Myocyte (in vitro differentiated cells): ENCODE results near the gene SSU72. TPM values are rescaled to one million over a fixed set of nuclear protein-coding genes. Genes with fewer than 3 reads are reported as not detected.
"Not testable (repeated sequence)": the region's sequence is repeated elsewhere in the genome, so short reads cannot be mapped to it uniquely, and the experiment has no call there.

Source experiments
- DNase-seq: peaks from one replicate; pipeline ENCODE4 v3.0.0-alpha.2; 2012; ENCODE audit warnings: low read depth
- total RNA-seq: library from RNA; depleted of rRNA; stranded (reverse); fragments of >200 nt; gene quantifications from 2 replicates; pipeline ENCODE4 v1.2.3, GENCODE V29; 2014

Gene SSU72
- total RNA-seq, 1 donor from 2014 or later: 97.7 TPM

DNA sequence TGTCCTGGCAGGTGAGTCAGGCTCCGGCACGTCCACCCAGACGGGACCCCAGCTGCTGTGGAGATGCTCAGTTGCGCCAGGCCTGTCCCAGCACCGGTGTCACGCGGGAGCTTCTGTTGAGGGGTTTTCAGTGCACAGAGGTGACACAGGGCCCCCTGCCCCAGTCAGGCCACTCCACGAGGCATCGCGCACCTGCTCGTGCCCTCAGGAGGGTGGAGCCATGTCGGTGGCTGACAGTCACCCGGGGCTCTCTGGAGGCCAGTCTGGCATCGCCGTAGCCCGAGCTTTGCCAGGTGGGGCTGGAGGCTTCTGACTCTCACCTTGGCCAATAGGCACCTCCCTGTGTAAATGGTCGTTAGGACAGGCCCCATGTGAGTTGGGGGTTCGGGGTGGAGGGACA, 45.3 kb downstream of the SSU72 start:
- DNase-seq: no peak

DNA sequence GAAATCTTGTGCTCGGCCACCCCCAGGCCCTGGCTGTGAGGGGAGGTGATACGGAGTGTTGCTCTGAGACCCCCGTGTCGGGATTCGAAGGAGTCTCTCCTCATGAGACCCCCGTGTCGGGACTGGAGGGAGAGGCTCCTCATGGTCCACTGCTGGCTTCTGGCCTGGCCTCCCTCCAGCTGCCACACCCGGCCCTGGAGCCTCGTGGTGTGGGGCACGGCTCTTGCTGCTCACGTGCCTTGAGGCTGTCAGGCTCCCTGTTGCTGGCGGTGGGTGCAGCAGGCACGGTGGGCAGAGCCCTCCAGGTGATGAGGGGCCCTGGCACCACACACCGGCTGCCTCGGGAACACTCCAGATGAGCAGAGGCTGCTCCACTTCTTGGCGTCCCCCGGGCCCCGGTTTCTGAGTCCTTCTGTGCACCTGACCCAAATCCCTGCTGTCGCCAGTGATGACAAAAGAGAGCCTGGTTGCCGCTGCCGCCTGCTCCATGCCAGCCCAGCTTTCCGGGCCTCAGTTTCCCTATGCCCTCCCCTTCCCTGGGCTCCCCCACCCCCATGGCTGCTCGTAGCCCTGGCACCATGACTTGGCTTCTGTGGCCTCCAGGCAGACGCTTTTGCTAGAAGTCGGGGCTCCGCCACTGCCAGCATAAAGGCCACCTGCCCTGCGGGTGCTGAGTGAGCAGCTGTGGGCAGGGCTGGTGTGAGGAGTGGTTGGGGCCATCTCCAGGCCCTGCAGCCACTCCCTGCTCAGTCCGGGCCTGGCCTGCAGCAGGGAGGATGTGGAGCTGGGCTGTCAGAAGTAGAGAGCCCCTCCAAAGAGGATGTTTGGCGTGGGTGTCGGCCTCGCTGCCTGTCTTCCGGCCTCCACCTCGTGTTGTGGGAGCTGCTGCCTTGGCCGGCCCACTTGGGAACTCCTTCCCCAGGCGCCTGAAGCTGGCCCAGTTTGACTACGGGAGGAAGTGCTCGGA, 46.1 kb downstream of the SSU72 start:
- peak; percentile 23 for DNase-seq

DNA sequence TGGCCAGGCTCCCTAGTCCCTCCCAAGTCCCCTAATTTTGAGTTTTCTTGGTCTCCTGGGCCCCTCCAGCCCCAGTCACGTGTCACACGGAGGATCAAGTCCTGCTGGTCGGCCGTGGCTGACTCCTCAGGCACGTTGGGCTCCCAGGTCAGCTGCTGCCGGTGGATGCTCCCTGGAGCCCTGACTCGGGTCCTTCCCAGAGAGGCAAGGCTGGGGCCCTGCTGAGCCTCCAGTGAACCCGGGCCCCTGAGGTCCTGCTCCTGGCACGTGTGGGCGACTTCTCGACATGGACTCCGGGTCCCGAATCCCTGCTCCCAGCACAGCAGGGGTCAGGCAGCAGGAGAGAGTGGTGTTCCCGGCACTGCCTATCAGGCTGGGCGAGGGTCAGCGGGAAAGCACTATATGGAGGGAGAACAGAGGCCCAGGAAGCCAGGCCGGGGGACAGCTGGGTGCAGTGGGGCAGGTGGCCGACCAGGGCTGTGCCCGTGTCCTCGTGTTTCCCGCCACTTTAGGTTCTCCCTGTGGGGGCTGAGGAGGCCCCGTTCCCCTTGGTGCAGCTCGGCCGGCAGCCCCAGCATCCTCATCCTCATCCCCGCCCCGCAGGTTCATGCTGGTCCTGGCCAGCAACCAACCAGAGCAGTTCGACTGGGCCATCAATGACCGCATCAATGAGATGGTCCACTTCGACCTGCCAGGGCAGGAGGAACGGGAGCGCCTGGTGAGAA, 47.4 kb downstream of the SSU72 start:
- no peak for DNase-seq

DNA sequence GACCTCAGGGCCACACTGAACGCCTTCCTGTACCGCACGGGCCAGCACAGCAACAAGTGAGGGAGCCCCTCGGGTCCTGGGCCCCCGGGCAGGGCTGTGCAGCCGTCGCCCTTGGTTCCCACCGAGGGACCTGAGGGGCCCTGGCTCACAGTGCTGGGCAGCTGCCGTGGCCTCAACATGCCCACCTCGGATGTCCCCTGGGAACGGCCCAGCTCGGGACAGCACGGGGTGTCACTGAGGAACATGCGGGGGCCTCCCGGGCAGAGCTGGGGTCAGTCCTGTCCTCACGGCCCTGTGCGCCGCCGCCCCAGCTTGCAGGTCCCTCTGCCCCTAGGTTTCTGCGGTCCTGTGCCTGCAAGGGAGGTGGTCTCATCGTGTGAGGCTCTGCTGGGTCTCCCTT, 48.2 kb downstream of the SSU72 start:
- not testable (repeated sequence) for DNase-seq

DNA sequence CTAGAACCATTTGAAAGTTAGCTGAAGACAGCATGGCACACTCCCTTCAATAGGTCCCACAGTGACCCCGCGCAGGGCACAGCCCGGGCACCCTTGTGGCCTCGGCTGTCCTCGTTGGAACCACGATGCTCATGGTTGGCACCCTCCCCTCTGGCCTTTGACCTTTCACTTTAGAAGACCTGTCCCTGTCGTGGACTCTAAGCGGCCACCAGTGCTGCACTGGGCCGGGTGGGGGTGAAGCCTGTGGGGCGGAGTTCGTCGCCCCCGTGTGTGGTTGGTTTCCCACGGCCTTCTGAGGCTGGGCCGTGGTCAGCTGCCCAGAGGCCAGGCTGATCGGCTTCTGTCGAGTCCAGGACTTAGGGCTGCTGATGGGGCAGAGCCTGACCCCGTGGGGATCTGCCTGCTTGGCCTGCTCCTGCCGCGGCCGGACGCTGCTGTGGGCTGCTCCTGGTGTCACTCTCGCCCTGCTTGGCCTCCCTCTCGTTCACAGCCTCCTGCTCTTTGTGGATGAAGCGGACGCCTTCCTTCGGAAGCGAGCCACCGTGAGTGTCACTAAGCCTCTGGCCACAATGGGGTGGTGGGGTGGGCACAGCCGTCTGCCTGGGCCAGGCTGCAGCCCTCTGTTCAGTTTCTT, 49.8 kb downstream of the SSU72 start:
- not testable (repeated sequence) for DNase-seq

DNA sequence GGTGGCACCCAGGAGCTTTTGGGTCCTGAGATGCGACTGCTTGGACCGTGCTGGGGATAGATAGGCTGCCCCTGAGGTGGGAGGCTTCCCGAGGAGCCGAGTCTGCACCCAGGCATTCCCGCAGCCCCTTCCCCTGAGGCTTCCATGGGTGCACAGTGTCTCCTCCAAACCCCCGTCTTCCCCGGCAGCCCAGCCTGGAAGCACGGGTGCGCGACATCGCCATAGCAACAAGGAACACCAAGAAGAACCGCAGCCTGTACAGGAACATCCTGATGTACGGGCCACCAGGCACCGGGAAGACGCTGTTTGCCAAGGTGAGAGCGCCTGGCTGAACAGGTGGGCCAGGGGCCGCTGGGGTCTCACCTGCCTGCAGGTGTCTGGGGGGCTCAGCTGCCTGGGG, 51.0 kb downstream of the SSU72 start:
- DNase-seq: not testable (repeated sequence)

DNA sequence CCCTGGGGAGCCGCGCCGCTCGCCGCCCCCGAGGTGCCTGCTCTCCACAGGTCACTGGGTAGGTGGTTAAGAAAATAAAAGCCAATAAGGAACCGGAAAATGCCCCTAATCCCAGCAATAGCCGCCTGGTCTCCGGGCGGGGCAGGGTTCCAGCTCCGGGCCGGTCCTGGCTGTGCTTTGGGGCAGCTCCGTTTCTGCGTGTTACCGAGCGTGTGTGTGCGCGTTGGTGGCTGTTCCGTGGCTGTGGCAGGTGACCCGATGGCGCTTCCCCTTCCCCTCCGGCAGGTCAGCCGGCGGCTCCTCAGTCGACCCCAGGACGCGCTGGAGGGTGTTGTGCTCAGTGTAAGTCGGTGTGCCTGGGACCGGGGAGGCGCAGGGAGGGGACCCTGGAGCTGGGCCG, 51.4 kb downstream of the SSU72 start:
- not testable (repeated sequence) for DNase-seq

DNA sequence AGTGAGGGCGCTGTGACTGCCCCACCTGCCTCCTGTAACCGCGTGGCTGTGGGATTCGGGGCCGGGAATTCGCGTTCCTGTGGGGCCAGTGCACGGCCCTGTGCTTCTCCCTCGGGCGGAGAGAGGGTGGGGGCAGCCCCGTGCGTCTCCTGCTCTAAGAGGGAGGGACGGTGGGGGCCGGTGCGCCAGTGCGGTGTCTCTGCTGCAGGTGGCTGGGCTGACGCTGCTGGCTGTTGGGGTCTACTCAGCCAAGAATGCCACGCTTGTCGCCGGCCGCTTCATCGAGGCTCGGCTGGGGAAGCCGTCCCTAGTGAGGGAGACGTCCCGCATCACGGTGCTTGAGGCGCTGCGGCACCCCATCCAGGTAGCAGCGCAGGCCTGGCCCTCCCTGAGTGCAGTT, 52.1 kb downstream of the SSU72 start:
- not testable (repeated sequence) for DNase-seq

DNA sequence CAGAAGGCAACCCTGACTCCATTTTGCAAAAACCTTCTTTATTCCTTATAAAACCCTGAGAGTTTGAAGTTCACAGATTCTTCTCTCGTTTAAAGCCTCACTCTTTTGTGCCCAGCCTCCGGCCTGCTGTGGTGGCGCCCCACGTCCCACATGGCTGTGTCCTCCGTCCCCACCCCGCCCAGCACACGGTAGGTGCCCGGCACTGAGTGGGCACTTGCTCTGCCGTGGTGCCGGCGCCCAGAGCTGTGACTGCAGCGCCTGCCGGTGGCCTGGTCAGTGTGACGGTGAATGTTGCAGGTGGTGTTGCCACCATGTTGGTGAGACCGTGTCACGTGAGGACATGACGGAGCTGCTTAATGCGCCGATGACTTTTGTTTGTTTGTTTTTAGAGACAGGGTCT, 53.3 kb downstream of the SSU72 start:
- no peak for DNase-seq

DNA sequence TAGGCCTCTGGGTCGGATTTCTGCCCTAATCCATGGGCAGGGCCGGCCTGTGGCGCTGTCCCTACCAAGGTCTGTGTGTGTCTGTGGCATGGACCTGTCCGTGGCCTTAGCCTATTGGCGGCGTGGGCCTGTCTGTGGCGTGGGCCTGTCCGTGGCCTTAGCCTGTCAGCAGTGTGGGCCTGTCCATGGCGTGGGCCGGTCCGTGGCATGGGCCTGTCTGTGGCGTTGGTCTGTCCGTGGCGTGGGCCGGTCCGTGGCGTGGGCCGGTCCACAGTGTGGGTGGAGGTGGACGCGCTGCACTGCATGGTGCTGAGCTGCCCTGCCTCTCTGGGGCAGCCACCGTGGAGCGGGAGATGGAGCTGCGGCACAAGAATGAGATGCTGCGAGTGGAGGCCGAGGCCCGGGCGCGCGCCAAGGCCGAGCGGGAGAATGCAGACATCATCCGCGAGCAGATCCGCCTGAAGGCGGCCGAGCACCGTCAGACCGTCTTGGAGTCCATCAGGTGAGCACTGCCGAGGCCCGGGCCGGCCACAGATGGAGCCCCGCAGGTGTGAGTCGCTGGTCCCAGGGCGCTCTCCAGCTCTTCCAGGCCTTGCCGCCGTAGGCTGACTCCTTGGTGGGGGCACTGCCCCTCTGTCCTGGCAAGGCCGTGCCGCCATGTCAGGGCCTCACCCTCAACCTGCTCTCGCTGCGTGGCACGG, 54.7 kb downstream of the SSU72 start:
- DNase-seq: not testable (repeated sequence)

DNA sequence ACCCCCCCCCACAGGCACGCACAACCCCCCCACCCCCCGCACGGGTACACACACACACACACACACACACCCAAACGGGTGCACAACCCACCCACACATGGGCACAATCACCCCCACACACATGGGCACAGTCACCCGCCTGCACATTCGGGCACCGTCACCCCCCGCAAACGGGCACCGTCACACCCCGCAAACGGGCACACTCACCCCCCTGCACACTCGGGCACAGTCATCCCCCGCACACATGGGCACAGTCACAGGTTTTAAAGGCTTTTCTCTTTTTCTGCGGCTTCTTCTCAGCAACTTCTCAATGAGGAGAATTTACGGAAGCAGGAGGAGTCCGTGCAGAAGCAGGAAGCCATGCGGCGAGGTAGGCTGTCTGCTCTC, 56.0 kb downstream of the SSU72 start:
- DNase-seq: not testable (repeated sequence)

DNA sequence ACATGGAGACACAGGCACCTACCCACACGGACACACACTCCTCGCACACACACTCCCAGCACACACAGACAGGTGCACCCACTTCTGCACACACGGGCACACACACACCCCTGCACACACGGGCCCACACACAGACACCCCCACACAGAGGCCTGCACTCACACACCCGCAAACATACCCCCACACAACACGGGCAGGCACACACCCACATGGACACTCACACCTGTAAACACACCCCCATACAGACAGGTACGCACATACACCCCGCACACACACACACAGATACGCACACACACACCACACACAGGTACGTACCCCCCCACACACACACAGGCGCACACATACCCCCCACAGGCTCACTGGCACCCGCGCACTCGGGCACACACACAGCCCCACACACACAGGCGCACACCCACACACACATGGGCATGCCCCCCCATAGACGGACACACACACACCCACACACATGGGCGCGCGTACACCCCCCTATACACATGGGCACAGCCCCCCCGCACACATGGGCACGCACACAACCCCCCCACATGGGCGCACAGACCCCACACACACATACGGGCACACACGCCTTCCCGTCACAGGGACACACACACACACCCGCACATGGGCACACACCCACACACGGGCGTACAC, 56.6 kb downstream of the SSU72 start:
- no peak for DNase-seq

DNA sequence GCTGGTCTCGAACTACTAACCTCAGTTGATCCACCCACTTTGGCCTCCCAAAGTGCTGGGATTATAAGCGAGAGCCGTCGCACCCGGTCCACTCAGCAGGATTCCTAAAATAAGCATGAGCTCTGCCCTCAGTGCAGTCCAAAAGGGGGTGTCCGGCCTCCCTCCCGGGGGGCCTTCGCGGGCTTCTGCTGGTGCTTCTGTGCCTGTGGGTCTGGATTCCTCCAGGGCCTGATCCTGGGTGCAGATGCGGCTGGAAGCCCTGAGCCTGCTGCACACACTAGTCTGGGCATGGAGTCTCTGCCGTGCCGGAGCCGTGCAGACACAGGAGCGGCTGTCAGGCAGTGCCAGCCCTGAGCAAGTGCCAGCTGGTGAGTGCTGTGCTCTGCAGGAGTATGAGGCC, 57.7 kb downstream of the SSU72 start:
- DNase-seq: not testable (repeated sequence)

DNA sequence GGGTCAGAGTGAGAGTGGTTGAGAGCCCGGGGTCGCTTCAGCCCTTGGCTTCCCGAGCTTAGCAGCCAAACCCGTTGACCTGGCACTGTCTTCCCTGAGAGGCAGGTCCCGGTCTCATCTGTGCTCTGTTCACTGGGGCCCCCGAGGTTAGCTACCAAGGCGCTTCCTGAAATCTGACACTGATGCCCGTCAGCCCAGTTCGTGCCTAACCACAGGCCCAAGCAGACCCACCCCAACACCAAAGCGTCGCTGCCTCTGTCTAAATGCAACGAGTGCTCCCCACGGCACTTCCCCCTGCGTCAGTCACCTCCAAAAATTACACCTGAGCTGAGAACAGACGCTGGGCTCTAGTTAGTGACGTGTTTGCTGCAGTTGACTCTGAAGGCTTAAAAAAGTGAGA, 60.3 kb downstream of the SSU72 start:
- not testable (repeated sequence) for DNase-seq

DNA sequence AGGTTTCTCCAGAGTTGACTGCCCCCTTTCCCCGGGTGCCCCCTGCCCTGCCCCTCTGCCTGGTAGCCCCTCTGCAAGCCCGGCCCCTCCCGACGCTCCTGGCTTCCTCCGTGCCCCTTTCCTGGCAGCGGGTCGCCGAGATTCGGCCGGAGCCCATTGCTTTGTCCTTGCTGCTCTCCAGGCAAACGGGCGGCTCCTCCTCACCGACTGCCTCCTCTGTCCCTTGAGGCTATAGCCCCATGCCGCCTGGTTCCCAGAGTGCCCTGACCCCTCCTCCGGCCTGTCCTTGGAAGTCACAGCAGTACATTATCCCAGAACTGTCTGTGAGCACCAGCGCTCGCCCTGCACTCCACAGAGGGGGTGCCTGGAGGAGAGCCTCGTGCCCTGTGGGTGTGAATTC, 61.0 kb downstream of the SSU72 start:
- DNase-seq: not testable (repeated sequence)

DNA sequence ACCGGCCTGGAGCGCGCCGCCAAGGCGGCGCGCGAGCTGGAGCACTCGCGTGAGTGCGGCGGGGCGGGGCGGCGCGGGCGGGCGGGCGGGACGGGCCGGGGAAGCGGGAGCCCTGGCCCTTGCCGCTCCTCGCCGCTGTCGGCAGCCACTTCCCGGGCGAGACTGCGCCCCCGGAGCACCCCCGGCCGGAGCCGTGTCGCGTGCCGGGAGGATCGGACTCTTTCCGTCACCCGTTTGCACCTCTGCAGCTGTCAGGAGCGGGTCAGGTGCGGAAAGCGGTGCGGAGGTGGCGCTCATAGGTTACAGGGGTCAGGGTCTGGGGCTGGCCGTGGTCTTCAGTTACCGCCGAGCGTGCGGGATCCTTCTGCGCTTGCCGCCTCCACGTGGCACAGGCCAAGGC, 62.2 kb downstream of the SSU72 start:
- DNase-seq: not testable (repeated sequence)

DNA sequence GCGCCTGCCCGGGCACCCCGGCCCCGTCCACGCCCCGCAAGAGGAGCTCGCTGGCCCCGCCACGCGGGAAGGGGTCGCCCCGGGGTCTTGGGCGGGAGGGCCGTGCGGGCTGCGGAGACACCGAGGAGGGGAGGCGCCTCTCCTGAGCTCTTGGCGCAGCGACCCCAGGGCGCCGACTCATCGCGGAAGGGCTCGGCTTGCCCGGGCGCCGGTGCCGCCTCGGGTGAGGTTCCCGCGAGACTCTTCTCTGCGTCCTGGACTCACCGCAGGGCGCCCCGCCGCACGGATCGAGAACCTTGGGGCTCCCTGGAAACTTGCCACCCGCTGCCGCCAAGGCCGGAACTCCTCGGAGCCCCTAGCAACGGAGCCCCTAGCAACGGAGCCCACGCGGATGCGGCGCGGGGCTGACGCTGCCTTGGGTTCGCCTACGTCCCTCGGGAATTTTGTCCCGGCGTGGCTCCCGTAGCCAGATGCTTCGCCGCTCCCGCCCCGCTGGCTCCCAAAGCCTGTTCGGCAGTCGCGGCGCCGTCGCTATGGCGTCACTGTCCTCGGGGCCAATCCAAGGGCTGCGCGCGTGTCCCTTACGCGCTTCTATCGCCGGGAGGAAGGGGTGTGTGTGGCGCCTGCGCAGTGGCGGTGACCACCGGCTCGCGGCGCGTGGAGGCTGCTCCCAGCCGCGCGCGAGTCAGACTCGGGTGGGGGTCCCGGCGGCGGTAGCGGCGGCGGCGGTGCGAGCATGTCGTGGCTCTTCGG, 63.0 kb downstream of the SSU72 start, which contains the start of gene ATAD3A:
ATAD3A (plus strand) TSS at position 630 of the 753 bp plus-strand sequence; CDS start at position 737, 107 bp downstream.
- DNase-seq: peak; percentile 99

DNA sequence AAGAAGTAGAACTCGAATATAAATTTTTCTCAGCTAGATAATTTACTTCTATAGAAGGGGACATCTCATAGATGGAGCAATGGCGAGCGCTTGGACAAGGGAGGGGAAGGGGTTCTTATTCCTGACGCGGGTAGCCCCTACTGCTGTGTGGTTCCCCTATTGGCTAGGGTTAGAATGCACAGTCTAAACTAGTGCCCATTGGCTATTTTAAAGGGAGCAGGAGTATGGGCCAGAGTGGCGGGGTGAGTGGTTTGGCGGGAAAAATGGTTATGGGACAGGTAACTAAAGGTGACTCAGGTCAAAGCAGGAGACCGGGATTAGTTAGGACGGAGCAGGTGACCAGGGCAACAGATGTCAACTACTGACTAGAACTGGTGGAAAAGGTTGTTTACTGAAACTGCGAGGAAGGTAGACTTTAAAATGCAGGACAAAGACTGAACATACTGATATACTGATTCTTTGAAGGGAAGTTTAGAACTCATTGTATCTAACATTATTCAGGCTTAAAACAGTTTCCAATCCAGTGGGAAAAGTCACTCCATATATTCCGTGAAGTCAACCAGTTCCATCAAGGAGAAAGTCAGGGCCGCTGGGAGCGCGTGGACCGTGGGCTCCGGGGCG, 63.6 kb downstream of the SSU72 start:
- peak; percentile 13 for DNase-seq

DNA sequence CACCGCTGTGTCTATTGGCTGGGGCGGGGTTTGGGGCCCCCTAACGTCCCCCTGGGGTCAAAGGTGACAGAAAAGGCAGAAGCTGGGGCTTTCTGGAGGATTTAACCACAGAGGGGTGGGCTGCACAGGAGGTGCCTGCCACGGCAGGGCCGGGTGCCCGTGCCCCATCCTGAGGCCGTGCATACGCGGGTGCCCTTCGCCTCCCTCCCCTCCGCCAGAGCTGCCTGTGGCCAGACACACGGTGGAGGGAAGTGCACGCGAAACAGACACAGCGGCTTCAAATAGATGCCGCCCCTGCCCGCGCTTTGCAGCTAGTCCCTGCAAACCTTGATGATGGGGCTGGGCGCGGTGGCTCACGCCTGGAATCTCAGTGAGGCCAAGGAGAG, 65.2 kb downstream of the SSU72 start:
- DNase-seq: not testable (repeated sequence)
